ENCODE measurements around the gene MEGF11.

Gene MEGF11

DNA sequence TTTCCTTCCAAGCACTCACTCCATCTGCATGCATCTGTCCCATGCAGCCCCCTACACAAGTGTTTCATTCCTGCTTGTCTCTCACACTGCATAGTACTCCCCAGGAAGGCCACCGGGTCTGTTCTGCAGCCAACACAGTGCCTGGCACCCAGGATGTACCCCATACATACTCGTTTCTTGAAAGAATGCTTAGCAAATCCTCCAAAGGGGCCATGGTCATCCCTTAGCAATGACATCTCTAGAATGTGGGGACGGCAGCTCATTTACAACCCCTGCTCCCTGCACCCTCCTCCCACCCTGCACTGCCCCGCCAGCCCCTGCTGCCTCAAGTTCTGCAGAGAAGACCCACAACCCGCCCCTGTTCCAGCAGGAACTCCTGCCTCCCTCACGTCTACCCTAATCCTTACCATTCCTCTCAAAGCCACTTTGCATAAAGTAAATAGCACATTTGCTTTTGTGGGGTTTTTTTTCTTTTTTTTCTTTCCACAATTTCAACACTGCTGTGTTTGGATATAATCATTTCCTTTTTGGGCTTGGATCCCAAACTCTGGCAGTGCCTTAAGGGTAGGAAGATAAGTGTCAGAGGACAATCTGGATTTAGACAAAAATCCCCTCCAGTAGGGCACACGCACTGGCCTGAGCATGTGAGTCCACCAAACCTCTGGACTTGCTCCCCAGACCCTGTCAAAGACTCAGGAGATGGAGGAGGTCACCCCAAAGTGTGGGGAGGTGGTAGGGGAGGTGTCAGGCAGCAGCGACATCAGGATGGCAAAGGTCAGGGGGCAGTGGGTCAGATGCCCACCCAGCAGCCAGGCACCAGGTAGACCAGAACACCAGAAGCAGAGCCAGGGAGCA is 68.4 kb downstream of the MEGF11 start:
- Histone ChIP-seq H3K27me3 (ENCODE audit: insufficient read depth, poor library complexity, severe bottlenecking) (no peaks in the 10 kb centered on the region), H3K27ac (replicated peaks) (no peak overlapping the region)
- no peak for DNase-seq (ENCODE audit: low read depth in 1 of 2, low spot score in 1 of 2)

DNA sequence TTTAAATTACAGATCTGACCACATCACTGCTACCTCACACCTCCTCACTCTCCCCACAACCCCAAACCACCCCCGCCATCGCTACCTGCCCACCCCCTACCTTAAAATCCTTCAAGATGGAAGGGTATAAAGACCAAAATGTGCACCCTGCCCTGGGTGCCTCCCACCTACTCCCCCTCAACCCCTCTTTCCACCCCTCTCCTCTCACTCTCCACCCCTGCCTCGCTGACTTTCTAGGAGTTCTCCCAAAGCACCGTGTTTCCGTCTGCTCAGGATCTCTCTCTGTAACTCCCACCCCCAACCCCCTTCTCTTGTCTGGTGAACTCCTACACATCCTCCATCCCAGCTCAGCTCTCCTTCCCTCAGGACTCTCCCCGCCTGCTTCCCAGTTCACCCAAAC is 69.1 kb downstream of the MEGF11 start:
- TF ChIP-seq CTCF (IDR thresholded peaks at IDR 0.05; ENCODE audit: insufficient read depth, low read length) (no peak), REST (IDR thresholded peaks at IDR 0.05; ENCODE audit: insufficient replicate concordance, low read depth) (no peak), SPI1 (IDR thresholded peaks at IDR 0.05; ENCODE audit: borderline replicate concordance, low read depth) (no peak), POLR2AphosphoS5 (IDR thresholded peaks at IDR 0.05; ENCODE audit: low read depth) (no peak), GABPA (IDR thresholded peaks at IDR 0.05; ENCODE audit: low read depth) (no peak)
- Histone ChIP-seq H3K4me3 (replicated peaks; ENCODE audit: insufficient read depth, low read length) (no peak overlapping the region), H3K27me3 (ENCODE audit: insufficient read depth, poor library complexity, severe bottlenecking) (no peaks in the 10 kb centered on the region), H3K27ac (replicated peaks) (no peak overlapping the region)
- DNase-seq (ENCODE audit: low read depth in 1 of 2, low spot score in 1 of 2): no peak

More for the DNA sequence above, 68.4 kb downstream of the MEGF11 start:
- TF ChIP-seq GABPA (IDR thresholded peaks at IDR 0.05; ENCODE audit: low read depth): no peak
- TF ChIP-seq SPI1 (IDR thresholded peaks at IDR 0.05; ENCODE audit: borderline replicate concordance, low read depth): no peak
- no peak for TF ChIP-seq REST (IDR thresholded peaks at IDR 0.05; ENCODE audit: insufficient replicate concordance, low read depth)
- no peak for TF ChIP-seq CTCF (IDR thresholded peaks at IDR 0.05; ENCODE audit: insufficient read depth, low read length)
- no peak for TF ChIP-seq POLR2AphosphoS5 (IDR thresholded peaks at IDR 0.05; ENCODE audit: low read depth)
- H3K4me3 ChIP-seq (replicated peaks; ENCODE audit: insufficient read depth, low read length): no peak overlapping the region

GRCh38 chr15:66180531-66181097 is 72.9 kb downstream of the MEGF11 start:
- Histone ChIP-seq H3K27me3 (ENCODE audit: insufficient read depth, poor library complexity, severe bottlenecking) (no peaks in the 10 kb centered on the region), H3K27ac (replicated peaks) (no peak overlapping the region), H3K4me3 (replicated peaks; ENCODE audit: insufficient read depth, low read length) (no peak overlapping the region)
- DNase-seq (ENCODE audit: low read depth in 1 of 2, low spot score in 1 of 2): no peak
- no peak for TF ChIP-seq REST (IDR thresholded peaks at IDR 0.05; ENCODE audit: insufficient replicate concordance, low read depth)
- TF ChIP-seq CTCF (IDR thresholded peaks at IDR 0.05; ENCODE audit: insufficient read depth, low read length): no peak
